CD4-positive, alpha-beta T cell treated with Interleukin-15 for 1 hour (primary cell): Measurements from ENCODE around the gene ZNHIT2.
"Not testable (repeated sequence)": the region's sequence is repeated elsewhere in the genome, so short reads cannot be mapped to it uniquely, and the experiment has no call there.

Experiments used
- DNase-seq: peaks from one replicate; pipeline ENCODE4 v3.0.0-alpha.2; 2020

ZNHIT2 gene

DNA sequence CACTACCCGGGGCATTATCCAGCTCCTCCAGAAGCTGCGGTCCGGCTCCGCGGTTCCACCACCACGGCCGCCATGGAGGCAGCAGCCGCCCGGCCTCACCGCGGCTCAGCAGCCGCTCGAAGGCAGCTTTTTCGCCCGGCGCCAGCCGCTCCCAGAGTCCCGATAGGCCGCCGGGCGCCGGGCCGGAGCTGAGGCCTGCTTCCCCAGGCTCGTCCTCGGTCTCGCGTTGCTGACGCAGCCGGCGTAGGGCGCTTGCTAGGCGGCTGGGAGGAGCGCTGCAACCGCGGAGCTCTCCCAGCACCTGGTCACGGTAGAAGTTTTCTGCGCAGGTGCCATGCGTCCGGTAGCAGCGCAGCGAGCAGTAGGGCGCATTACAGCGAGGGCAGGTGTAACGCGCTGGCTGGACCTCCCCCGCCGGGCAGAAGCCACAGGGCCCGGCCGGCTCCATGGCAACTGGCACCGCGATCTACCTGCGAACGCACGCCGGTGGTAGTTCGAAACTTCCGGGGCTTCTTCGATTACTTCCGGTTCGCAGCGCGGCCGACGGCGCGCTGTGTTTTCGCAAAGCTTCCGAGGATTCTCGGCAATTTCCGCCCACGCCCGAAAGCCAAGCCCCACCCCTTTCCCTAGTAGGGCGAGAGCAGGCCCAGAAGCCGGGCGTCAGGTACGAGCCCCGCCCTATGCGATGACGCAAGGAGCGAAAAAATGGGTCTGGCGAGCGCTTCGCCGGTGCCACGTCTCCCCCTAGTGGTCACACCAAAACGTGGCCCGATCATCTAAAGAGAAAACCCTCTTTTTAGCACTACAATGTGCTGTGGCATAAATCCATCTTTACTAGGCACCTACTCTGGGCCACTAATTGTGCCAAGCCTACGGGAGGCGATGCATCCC is at the start of gene ZNHIT2:
TSS of gene ZNHIT2 (minus strand) at position 496 of the 891 bp plus-strand sequence. CDS start at position 448, 48 bp downstream.
- peak; percentile 99 for DNase-seq

DNA sequence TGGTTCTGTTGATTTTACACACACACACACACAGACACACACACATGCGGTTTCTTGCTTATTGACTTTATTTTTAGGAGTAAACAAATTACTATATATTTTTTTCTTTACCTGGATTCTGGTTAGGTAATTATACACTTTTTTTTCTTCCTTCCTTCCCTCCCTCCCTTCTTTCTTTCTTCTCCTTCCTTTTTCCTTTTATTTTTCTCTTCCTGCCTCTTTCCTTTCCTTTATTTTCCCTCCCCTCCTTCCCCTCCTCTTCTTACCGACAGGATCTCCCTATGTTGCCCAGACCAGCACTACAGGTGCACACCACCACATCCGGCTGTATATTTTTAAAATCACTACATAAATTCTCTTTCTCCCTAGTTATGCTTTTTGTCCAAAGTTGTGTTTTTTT is 49.4 kb upstream of the ZNHIT2 start:
- DNase-seq: no peak

DNA sequence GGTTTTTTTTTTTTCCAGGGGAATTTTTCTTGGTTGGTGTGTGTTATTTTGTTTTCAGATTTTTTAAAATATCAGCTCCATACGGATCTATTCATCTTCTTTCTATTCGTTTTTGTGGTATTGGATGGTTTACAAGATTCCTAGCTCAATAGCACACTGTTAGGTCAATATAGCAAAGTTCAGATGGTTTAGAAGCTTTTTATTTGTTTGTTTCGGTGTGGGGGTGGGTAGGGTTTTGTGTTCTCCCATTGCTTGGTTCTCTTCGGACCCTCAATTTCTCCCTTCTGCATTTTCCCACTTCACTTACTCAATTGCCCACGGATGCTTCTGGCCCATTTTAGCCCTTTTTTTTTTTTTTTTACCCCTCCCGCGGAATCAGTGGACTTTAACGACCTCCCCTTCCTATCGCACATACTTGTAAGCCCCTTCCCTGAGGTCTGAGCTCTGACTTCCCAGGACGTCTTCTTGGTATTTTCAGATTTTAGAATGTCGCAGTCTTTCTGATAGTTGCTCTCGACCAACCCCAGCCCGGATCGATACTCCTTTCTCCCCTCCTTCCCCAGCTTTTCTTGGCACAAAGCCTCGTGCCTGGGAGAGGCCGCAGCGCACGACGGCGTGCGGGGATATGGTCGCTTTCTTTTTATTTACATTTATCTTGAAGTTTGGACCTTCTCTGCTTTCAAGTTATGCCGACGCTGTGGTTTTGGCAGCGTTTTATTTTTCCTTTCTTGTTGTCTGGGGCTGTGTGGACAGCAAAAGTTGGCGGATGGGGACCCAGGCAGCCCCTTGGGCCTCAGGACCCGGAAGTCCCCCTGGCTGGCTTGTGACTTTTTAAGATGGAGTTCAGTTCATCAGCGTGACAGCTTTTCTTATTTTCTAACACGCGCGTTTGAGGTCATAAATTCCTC is 48.2 kb upstream of the ZNHIT2 start:
- DNase-seq: no peak

DNA sequence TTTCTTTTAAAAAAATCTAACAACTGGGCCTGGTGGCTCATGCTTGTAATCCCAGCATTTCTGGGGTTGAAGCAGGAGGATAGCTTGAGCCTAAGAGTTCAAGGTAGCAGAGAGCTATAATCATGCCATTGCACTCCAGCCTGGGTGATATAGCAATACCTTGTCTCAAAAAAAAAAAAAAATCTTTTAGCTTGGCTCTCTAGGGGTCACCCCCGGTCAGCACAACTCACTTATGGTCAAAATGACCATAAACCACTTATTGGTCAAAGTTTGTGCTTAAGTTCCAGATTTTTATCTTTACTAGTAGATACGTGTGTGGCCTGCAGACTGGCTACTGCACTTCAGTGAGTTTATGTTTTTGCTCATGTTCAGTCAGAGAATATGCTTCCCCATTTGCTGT is 46.2 kb upstream of the ZNHIT2 start:
- no peak for DNase-seq

DNA sequence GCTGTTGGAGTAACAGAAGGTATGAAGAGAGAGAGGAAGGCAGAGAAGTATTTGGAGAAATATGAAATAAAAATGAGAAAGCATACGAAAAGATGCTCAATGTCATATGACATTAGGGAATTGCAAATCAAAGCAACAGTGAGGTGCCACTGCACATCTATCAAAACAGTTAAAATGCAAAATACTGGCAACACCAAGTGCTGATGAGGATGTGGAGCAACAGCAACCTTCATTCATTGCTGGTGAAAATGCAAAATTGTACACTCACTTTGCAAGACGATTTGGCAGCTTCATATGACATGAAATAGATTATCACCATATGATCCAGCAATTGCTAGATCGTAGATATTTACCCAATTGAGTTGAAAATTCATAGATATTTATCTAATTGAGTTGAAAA is 43.1 kb upstream of the ZNHIT2 start:
- no peak for DNase-seq

DNA sequence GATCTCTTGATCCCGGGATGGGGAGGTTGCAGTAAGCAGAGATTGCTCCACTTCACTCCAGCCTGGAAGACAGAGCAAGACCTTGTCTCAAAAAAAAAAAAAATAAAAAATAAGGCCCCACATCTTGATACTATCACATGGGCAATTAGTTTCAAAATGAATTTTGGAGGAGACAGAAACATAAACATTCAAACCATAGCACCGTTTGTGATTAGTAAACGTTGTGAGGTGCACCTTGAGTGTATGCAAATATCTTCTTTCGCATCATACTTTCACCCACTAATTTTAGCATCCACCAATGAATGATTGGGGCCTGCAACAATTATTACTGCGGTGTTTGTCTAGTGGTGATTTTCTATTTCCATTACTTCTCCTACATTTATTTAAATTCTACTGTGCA is 41.5 kb upstream of the ZNHIT2 start:
- DNase-seq: no peak

DNA sequence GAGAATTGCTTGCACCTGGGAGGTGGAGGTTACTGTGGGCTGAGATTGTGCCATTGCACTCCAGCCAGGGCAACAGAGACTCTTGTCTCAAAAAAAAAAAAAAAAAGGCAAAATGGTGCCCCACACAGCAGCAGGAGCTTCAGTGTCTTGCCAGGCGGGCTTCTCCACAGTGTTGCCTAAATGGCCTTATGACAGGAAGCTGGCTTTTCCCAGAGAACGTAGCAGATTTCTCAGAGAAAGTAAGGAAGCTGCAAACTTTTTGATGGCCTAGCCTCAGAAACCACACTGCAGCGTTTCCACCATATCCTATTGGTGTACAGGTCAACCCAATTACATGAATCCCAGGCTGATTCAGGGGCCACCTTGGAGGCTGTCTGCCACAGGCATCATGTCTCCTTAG is 39.8 kb upstream of the ZNHIT2 start:
- DNase-seq: no peak

DNA sequence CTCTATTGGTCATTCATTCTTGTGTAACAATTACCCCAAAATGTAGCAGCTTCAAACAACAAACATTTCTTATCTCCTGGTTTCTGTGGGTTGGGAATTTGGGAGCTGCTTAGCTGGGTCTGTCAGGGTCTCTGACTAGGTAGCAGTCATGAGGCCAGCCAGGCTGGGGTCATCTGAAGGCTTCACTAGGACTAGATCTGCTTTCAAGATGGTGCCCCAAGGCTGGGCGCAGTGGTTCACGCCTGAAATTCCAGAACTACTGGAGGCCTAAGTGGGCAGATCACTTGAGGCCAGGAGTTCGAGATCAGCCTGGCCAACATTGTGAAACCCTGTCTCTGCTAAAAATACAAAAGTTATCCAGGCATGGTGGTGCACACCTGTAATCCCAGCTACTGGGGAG is 39.4 kb upstream of the ZNHIT2 start:
- no peak for DNase-seq

DNA sequence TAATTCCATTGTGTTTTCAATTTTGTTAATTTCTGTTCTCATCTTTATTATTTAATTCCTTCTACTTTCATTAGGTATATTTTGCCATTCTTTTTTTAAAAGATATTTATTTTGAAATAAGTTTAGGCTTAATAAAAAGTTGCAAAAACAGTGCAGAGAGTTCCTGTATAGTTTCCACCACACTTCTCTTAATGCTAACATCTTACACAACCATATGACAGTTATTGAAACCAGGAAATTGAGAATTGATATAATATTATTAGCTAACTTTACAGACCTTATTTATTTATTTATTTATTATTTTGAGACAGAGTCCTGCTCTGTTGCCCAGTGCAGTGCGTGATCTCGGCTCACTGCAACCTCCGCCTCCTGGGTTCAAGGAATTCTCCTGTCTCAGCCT is 38.8 kb upstream of the ZNHIT2 start:
- DNase-seq: no peak

DNA sequence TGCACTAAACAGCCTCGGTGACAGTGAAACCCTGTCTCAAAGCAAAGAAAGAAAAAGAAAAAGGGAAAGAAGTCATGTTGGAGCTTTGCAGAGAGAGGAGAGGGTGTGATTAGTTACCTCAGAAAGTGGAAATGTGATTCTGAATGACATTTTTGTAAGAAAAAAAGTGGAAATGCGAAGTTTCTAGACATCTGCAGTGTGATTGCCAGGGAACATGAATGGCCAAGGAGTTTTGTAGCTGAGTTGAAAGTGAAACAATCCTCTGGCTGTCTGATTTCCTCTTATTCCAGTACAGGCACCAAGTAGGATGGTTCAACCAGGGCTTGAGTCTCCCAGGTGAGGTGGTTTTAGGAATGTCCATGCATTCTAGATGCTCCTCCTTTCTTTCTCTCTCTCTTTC is 34.6 kb upstream of the ZNHIT2 start:
- no peak for DNase-seq

DNA sequence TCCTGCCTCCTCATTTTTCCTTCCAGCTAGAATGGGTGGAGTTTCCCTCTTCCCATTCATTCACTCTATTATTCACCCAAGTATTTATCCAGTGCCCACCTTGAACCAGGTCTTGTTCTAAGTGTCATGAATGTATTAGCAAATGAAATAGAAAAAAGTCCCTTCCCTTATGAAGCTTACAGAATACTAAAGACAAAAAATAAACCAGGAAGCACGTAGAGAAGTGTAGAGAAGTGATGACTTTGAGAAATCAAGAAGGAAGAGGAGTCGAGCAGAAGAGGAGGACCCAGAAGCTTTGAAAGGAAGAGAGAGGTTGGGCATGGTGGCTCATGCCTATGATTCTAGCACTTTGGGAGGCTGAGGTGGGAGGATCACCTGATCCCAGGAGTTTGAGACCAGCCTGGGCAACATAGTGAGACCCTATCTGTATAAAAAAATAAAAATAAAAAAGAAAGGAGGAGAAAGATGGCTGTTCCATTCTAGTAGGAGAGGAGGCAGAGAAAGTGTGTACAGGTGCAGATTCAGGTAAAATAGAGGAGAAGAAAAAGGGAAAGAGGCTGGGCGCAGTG is 33.9 kb upstream of the ZNHIT2 start:
- no peak for DNase-seq

DNA sequence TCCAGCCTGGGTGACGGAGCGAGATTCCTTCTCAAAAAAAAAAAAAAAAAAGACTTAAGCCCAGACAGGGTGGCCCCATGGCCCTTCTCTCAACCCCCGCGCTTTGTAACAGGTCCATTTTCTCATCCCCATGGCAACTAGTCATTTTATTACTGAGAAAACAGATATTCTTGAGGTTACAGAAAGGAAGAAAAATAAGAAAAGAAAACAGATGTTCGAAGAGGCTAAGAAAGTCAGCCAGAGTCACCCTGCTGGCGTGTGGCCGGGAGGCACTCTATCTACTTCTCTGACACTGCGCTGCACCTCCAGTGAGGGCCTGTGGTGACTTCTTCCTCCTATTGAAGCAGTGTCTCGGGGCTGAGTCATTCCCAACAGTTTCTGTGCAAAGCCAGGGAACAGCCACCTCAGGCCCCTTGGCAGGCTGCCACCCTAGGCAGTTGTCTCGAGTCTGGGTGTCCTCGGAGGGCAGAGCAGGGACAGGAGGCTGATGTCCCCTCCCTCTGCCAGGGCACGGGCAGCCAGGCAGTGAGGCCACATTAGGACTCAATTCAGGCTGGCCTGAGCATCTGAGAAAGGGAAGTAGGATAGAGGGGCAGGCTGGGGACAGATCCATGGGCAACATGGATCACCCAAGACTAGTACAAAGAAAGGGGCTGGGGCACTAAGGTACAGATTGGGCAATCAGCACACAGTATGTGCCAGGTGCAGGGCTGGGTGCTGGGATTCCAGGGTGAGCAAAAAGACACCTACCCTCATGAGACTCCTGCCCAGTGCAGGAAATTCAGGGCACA is 33.2 kb upstream of the ZNHIT2 start:
- DNase-seq: peak; percentile 81

DNA sequence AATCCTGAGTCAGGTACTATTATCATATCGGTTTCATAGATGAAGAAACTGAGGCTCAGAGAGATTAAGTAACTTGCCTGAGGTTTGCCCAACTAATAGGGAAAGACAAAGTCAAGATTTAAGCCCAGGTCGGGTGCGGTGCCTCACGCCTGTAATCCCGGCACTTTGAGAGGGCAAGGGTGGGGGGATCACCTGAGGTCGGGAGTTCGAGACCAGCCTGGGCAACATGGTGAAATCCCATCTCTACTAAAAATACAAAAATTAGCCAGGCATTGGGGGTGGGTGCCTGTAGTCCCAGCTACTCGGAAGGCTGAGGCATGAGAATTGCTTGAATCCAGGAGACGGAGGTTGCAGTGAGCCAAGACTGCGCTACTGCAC is 32.6 kb upstream of the ZNHIT2 start:
- DNase-seq: not testable (repeated sequence)

DNA sequence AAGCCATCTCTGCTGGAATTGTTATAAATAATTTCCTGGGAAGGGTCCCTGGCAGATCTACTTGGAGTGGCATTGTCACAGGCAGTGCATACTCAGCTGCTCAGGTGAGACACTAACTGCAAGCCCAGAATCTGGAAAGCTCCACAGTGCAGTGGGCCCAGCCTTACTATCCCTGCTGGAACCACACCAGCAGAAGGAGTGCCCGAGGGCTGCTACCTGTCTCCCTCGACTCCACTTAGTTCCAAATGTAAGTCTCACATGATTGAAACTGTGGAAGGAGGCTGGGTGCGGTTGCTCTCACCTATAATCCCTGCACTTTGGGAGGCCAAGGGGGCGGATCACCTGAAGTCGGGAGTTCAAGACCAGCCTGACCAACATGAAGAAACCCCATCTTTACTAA is 31.2 kb upstream of the ZNHIT2 start:
- no peak for DNase-seq

DNA sequence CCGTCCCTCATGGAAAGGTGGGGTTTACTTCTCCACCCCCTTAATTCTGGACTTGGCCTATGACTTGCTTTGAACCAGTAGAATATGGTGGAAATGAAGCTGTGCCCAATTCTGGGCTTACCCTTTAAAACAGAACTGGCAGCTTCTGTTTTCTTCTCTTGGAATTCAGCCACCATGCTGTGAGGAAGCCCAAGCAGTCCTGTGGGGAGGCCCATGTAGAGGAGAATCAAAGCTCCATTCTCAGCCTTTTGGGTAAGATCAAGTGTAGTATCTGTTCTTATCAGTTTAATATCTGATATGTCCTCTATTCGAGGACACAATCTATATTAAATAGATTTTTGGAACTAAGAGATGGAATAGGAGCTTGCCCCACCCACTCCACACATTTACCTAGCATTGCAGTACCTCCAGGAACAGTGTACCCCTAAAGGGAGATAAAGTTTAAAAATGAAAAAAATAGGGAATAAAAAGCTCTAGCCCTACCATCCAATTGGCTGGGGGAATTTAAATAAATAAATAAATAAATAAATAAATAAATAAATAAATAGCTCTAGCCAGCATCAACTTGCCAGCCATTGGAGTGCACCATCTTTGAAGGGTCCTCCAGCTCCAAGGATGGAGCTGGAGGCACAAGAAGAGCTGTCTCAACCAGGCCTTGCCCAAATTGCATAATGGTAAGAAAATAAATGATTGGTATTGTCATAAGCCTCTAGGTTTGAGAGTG is 30.0 kb upstream of the ZNHIT2 start:
- DNase-seq: no peak

DNA sequence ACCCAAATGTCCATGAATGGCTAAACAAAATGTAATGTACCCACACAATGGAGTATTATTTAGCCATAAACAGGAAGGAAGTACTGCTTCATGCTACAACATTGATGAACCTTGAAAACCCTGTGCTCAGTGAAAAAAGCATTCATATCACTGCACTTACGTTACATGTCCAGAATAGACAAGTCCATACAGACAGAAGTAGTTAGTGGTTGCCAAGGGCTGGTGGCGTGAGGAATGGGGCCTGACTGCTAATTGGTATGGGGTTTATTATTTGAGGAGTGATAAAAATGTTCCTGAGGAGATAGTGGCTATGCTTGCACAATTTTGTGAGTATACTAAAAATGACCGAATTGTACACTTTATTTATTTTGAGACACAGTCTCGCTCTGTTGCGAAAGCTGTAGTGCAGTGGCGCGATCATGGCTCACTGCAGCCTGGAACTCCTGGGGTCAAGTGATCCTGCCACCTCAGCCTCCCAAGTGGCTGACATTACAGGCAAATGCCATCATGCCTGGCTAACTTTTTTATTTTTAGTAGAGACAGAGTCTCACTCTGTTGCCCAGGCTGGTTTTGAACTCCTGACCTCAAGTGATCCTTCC is 24.5 kb upstream of the ZNHIT2 start:
- no peak for DNase-seq

DNA sequence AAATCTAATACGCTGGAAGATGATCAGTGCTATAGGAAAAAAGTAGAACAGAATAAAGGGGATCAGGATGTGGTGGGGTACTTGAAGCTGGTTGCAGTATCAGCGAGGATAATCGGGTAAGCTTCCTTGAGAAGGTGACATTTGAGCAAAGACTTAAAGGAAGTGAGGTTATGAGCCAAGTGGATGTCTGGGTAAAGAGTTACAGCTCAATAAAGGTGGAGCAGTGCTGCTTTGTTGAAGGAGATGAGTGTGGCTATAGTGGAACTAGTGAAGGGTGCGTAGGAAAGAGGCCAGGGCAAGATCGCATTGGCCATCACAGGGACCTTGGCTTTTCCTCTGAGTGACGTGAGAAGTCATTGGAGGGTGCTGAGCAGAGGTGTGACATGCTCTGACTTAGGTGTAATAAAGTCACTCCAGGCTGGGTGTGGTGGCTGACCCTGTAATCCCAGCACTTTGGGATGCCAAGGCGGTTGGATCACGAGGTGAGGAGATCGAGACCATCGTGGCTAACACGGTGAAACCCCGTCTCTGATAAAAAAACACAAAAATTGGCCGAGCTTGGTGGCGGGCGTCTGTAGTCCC is 19.1 kb upstream of the ZNHIT2 start:
- no peak for DNase-seq

DNA sequence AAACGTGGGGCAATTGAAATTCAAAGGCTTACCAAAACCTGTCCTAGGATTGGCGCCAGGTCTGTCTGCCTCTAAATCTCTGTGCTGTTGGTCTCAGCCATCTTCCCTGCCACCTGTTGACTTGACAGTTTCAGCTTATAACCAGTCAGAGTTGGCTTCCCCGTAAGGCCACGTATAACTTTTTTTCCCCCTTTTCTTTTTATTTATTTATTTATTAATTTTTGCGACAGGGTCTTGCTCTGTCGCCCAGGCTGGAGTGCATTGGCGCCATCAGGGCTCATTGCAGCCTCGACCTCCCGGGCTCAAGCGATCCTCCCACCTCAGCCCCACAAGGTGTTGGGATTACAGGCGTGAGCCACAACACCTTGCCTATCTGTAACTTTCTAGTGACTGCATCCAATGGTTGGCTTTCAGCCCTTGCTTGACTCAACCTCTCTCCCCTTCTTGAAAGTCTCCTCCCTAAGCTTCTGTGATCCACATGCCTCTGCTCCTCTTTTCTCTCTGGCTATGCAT is 18.2 kb upstream of the ZNHIT2 start:
- DNase-seq: no peak

DNA sequence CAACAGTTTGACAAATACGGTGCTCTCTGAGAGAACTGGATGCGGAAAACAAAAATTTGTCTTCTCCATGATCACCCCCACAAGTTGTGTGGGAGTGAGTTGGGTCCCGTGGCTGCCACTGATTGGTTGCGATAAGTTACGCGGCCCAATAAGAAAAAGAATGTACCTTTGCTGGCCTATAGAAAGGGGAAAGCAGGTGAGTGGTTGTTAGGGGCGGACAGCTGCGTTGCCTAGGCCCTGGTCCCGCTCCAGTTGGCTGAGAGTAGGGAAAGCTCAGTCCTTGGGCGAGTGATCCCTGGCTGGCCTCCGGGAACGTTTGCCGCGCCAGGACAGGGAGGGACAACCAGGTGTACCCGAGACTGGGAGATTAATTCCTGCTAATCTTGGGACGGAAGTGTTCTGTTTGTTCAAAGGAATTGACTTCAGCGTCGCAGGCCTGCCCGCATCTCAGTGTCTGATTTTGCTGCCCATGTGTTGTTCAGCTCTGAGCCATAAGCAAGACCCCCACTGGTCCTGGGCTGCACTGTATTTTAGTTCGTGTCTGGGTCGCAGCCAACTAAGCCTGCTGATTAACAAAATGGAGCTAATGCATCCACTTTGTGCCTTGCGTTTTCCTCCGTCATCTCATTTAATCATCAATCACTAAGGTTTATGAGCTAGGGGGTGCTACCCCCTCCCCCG is 17.6 kb upstream of the ZNHIT2 start:
- DNase-seq: peak; percentile 91

DNA sequence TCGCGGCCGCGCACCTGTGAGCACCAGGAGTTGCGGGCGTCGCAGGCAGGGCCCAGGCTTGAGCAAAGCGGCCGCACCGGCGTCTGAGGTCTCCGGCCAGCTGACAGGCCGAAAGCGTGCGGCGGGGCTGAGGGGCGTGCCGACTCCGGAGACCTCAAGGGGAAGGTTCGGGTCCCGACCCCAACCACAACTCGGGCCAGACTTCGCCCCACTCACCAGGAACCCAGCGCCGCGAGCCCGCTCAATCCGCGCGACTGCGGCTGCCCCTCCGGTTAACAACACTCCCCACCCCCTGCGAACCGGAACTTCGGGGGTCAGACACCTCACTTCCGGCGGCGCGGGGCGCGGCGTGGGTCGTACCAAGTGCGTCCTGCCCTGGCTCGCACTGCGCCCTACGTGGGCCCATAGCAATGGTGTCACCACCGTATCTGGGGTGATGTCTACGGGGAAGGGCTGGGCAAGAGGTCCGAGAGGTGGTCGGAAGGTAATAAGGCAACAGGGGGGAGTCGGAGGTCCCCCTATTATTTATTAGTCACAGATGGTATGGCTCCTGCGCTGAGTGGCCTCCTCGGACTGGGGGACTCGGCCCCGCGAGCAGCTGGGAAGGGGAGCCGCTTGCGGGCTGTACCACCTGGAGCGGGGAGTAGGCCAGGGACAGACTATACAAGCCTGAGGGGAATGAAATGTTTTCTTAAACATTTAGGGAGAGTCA is 16.9 kb upstream of the ZNHIT2 start, which contains the start of gene SYVN1:
TSS of gene SYVN1 (minus strand) at position 280 of the 712 bp plus-strand sequence. CDS start 918 bp downstream, outside the sequence.
- peak; percentile 89 for DNase-seq
